NCI-H748 treated with DMSO at 0.1 percent for 48 hours (cell line): ENCODE results near the gene CD81.

ENCODE experiments used
- DNase-seq: peaks from one replicate; lab custom pipeline; 2025; lab: John Stamatoyannopoulos, UW

The CD81 gene

DNA sequence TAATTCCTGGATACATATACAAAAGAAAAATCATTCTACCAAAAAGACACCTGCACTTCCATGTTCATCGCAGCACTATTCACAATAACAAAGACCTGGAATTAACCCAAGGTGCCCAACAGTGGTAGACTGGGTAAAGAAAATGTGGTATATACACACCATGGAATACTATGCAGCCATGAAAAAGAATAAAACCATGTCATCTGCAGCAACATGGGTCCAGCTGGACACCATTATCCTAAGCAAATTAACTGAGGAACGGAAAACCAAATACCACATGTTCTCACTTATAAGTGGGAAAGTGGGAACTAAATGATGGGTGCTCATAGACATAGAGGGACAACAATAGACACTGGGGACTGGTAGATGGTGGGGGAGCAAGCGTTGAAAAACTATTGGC lies 62.7 kb downstream of the CD81 start:
- DNase-seq, result no peak

DNA sequence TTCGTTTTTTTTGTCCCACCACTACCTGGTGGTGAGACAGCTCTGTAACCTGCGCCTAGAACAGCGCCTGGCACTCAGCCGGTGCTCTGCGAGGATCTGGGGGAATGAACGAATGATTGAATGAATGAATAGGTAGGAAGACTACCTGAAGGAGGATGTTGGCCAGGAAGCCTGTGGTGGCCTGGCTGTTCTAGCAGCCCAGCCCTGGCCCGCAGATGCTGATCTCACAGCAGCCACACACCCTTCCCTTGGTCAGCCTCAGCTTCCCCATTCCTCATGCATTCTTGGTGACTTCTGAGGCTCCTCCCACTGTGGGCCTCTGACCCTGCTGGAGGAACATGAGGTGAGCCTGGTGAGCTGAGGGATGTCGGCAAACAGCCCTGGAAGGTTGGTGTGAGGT lies 63.5 kb downstream of the CD81 start:
- no peak for DNase-seq

DNA sequence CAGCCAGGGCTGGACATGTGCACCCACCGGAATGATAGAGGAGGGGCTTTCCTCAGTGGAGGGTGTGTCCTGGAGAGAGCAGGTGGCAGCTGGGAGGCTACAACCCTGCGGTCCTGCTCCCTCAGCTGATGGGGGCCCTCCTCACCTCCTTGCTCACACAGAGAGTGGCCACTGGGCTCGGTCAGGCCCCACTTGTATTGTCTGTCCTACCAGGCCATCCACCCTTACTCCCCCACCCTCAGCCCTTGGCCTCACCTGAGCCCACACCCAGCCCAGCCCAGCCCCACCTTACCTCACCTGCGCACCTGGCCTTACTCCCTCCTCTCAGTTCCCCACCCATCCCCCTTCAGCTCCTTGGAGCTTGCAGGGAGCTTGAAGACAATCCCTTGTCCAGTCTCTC lies 64.1 kb downstream of the CD81 start:
- DNase-seq, result no peak

DNA sequence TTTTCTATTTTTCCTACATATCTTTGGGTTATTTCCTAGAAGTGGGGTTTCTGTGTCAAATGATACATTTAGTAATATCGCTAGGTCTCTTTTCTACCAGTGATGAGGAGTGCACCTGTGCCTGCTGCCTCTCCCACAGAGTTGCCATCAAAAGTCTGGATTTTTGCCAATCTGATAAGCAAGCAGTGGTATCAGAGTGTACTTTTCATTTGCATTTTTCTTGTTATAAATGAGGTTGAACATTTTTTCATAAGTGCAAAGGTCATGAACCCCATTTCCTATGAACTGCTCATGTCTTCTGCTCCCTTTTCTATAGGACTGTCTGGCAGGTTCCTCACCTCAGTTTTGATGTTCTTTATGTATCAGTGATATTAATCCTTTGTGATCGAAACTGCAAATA lies 65.5 kb downstream of the CD81 start:
- no peak for DNase-seq

DNA sequence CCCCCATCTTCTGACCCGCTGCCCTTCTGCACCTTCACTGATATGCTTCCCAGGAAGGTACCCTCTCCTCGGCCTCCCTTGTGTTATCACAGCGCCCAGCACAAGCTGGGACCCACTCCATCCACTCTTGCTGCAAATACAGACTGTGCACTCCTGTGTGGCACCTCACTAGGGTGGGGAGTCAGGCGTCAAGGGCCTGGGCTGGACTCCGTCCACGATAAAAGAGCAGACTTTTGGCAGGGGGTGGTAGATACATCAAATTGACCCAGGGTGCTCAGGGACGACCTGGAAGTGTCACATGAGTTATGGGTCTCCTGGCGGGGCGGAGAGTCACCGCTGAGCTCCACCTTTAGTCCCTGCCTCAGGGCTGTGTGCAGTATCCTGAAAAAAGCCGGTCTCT lies 66.3 kb downstream of the CD81 start:
- DNase-seq, result no peak

DNA sequence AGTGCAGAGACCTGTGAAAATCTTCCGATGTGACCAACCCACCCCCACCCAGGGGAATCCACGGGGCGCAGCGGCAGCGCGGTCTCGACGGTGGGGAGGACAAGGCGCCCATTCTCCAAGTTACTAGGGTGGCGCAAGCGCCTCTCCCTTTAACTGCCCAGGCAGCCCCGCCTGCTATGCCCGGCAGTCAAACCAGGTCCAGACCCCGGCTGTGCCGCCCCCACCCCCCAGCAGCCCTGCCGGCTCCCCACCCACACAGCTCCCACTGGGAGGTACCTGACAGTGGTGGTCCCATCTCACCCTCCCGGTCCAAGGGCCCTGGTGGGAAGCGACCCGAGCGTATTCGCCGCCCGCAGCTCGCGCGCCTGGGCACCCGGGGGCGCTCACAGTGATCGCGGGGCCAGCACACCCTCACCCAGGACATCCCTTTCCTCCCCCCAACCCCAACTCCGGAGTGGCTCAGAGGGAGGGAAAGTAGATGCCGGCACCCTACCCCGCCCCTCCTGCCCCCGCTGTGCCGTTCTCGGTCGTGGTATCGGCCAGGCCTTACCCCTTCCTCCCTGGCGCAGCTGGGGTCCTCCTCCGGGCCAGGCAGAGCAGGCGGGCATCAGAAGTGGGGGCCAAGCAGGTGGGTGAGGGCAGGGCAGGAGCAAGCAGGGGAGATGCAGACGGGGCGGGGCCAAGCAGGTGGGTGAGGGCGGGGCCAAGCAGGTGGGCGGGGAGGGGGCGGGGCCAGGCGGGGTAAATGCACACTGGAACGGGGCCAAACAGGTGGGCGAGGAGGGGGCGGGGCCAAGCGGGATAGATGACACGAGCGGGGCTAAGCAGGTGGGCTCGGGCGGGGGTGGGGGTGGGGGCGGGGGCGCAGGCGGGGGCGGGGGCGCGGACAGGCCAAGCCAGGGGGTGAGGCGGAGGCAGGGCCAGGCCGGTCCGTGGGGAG lies 67.0 kb downstream of the CD81 start, which contains the start of gene TRPM5:
Gene TRPM5 (minus strand): TSS at position 634 of the 940 bp plus-strand sequence. CDS start 21,478 bp downstream, outside the sequence.
- no peak for DNase-seq

DNA sequence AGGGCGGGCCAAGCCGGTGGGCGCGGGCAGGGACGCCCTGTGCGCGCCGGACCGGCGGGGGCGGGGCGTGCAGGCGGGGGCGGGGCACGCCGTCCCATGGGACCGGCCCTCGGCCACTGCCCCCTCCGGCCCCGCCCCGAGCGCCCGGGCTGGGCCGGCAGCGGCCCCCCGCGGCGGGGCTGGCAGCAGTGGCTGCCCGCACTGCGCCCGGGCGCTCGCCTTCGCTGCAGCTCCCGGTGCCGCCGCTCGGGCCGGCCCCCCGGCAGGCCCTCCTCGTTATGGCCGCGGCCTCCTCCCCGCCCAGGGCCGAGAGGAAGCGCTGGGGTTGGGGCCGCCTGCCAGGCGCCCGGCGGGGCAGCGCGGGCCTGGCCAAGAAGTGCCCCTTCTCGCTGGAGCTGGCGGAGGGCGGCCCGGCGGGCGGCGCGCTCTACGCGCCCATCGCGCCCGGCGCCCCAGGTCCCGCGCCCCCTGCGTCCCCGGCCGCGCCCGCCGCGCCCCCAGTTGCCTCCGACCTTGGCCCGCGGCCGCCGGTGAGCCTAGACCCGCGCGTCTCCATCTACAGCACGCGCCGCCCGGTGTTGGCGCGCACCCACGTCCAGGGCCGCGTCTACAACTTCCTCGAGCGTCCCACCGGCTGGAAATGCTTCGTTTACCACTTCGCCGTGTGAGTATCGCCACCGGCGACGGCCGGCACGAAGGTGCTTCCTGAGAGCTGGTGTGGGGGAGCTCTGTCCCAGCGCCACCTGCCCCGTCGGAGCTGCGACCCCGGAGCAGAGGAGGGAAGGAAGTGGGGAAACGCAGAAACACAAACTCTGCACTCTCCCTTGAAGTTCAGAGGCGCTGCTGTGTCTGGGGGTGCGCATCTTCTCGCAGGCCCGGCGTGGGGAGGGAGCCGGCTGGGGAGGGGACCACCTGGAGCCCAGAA lies 68.0 kb downstream of the CD81 start, which contains the start of gene KCNQ1:
Gene KCNQ1 (plus strand): TSS at position 188 of the 925 bp plus-strand sequence. CDS start 91 bp downstream, at position 279.
- DNase-seq, result peak; percentile 30

DNA sequence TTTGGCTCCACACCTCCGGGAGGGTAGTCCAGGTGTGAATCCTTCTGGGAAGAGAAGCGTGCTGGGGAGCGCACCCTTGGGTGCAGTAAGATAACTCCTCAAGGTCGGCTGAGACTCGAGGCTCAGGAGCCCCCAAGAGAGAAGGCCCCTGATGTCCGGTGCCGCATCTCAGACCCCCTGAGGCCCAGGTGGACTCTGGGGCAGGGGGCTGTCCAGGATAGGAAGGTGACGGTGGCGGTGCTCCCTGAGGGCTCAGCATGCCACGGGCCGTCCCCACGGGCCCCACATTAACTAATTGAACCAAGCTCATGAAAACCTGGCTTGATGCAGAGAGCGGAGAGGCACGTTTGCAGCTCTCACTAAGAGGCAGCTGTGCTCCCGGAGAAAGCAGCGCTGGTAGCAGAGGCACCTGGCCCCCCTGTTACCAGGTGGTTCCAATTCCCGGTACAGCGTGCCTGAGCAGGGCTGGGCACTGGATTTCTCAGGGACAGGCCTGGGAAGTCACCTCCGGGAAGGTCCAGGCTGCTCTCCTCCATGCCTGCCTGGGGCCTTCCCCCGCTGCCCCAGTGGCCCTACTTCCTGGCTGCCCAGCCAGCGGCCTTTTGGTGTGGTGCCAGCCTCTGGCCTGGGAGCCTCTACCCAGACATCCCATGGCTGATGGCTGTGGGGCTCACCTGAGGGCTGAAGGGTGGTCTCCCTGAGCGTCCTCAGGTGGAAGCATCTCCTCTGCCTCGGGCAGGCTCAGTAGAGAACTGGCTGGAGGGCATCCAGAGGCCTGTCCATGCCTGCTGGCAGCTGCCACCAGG lies 68.8 kb downstream of the CD81 start:
- no peak for DNase-seq

DNA sequence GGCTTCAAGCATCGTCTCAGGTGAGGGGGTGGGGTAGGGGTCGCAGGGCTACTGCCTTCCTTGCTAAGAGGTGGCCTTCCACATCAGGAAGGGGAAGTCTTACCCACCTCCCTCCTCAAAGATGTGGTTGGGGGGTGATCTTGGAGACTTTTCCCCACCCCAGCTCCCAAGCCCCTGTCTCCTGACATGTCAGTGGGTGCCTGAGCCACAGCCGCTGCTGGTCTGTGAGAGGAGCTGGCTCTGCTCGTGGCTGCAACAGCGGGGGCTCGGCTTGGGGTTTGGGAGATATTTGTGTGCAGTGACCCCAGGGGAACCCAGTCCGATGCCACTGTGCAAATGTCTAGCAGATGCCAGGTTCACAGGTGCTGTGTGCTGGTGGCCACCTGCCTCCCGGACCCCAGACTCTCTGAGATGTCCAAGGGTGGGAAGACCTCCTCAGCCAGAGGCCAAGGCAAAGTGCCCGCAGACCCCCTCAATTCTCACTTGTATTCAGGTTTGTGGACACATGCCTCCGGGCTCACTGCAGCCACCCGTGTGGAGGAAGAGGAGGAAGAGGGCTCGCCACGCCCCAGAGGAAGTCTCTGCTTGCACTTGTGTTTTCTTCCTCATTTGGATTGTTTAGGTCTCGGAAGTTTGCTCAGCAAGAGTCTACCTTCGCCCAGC lies 69.6 kb downstream of the CD81 start:
- no peak for DNase-seq
